AG04450 (cell line): Measurements from ENCODE around the gene DDR1. TPM values are rescaled to one million over a fixed set of nuclear protein-coding genes. Genes with fewer than 3 reads are reported as not detected.

Source experiments
- CTCF ChIA-PET: fragments of 300-600, 350-600 bp; formaldehyde crosslinking; extraction: SDS; loops from one replicate; lab custom pipeline; 2022; ENCODE audit warnings: antibody characterized with exemption, inconsistent platforms; lab: Charles Lee
- POLR2A ChIA-PET: fragments of 350-600 bp; formaldehyde crosslinking; extraction: SDS; loops from one replicate; lab custom pipeline; 2021; ENCODE audit warnings: antibody characterized with exemption, inconsistent platforms; lab: Yijun Ruan, JAX
- DNase-seq: peaks from one replicate; pipeline ENCODE4 v3.0.0-alpha.2; 2011; ENCODE audit warnings: low read depth, low spot score
- H3K27ac ChIP-seq: one replicate; pipeline ENCODE4 v1.5.1; 2012; ENCODE audit warnings: low read depth, low read length, control low read depth
- H3K27me3 ChIP-seq: one replicate; pipeline ENCODE4 v1.6.0; 2012; ENCODE audit warnings: low read length; ENCODE audit not compliant: control insufficient read depth, insufficient read depth
- H3K4me3 ChIP-seq: 2 replicates; pipeline ENCODE4 v1.5.1; 2011; ENCODE audit warnings: mild to moderate bottlenecking, low read depth, low read length, control low read depth
- H3K9me3 ChIP-seq: 2 replicates; pipeline ENCODE4 v1.5.1; 2012; ENCODE audit warnings: low read length; ENCODE audit not compliant: control insufficient read depth, insufficient read depth
- polyA plus RNA-seq: library from polyadenylated mRNA; depleted of rRNA; stranded (reverse); fragments of >200 nt; gene quantifications from 2 replicates; pipeline ENCODE4 v1.2.3, GENCODE V29; 2011
- TF ChIP-seq, protein P1 (sequence below): IDR thresholded peaks from 2 replicates; pipeline ENCODE4 v1.5.1; 2011; ENCODE audit warnings: low read depth, low read length, control low read depth, inconsistent platforms

DDR1 gene
- polyA plus RNA-seq, 1 experiment, result 9.9 TPM

DNA sequence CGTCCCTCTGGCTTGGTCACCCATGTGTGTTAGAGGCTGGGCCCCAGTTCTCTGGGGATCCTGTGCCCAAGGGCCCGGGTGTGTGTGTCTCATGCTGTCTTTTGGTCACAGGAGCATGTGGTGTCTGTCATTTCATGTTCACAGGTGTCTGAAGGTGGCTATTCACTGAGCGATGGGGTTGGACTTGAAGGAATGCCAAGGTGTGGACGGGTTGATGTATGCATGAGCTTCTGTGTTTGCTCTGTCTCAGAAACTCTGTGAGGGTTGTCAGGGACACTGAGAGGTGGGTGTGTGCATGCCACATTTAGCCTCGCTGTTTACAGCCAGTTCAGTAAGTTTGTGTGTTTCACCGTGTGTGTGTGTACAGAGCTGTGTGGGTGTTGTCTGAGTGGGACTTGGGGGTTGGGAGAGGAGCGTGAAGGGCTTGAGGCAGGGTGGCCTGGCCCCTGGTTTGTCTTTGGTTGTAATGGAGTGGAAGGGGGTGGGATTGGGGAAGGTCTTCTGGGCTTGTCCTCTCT is 1.2 kb downstream of the DDR1 start:
- Histone ChIP-seq H3K9me3 (no peaks in the 10 kb centered on the region; the same call in 1 of the 2 replicates), H3K27me3 (no peaks in the 10 kb centered on the region), H3K27ac (peak overlapping the region; percentile 57), H3K4me3 (peak overlapping the region; percentile 83)
- ChIA-PET POLR2A (interaction anchor here (1.0 to 2.6 kb wide), 3 partner anchors 57 to 141 kb away, joined by 3 to 12 read pairs (median 5); partner anchors contain the start of gene IER3), CTCF (interaction anchor here (0.8 to 1.7 kb wide), 3 partner anchors 194 to 202 kb away, joined by 3 read pairs; no protein-coding TSS in a partner anchor)
- no peak for DNase-seq
- TF ChIP-seq, protein P1, sequence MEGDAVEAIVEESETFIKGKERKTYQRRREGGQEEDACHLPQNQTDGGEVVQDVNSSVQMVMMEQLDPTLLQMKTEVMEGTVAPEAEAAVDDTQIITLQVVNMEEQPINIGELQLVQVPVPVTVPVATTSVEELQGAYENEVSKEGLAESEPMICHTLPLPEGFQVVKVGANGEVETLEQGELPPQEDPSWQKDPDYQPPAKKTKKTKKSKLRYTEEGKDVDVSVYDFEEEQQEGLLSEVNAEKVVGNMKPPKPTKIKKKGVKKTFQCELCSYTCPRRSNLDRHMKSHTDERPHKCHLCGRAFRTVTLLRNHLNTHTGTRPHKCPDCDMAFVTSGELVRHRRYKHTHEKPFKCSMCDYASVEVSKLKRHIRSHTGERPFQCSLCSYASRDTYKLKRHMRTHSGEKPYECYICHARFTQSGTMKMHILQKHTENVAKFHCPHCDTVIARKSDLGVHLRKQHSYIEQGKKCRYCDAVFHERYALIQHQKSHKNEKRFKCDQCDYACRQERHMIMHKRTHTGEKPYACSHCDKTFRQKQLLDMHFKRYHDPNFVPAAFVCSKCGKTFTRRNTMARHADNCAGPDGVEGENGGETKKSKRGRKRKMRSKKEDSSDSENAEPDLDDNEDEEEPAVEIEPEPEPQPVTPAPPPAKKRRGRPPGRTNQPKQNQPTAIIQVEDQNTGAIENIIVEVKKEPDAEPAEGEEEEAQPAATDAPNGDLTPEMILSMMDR, result no peak

DNA sequence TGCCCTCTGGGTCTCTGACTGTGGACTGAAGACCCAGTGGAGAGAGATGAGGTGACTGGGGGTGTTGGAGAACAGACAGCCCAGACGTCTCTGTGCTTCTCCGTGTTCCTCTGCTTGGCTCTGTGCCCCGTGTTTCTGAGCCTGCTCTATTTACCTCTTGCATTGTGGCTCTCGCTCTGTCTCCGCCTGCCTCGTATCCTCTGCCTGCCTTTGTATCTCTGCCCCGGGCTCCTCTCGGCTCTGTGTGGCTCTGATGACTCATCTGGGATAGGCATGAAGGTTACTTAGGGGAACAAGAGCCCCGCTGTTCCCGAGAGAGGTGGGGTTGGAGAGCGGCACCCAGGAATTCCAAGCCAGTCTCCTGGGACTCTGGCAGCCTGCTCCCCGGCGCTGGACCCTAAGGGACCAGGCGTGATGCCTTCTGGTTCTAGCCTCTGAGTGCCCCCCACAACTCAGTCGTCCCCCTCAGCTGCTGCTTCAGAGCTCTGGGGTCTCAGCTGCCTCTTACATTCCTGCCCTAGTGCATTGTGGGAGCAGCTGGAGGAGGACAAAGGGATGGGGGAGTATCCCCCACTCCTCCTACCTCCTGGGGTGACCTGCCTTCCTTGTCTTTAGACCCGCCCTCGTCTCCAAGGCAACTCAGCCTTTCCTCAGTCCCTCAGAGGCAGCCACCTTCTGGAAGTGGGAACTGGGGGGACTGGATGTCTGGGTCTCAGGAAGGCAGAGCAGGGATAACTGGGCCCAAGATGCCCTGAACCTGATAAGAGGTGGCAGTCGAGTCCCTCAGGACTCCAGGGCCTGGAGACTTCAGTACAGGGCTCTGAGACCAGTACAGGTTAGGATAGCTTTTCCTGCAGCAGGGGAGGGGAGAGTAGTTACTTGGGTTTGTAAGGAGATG is 1.9 kb downstream of the DDR1 start:
- no peaks in the 10 kb centered on the region; the same call in 1 of the 2 replicates for H3K9me3 ChIP-seq
- CTCF ChIA-PET, result interaction anchor here (0.8 to 1.7 kb wide), 2 partner anchors 193 to 201 kb away, joined by 3 read pairs; no protein-coding TSS in a partner anchor
- peak overlapping the region; percentile 83 for H3K4me3 ChIP-seq
- no peaks in the 10 kb centered on the region for H3K27me3 ChIP-seq
- TF ChIP-seq, protein P1, result no peak
- POLR2A ChIA-PET, result interaction anchor here (1.0 kb wide), 1 partner anchor 134 kb away, joined by 3 read pairs; no protein-coding TSS in a partner anchor
- peak overlapping the region; percentile 57 for H3K27ac ChIP-seq
- peak; percentile 26 for DNase-seq

DNA sequence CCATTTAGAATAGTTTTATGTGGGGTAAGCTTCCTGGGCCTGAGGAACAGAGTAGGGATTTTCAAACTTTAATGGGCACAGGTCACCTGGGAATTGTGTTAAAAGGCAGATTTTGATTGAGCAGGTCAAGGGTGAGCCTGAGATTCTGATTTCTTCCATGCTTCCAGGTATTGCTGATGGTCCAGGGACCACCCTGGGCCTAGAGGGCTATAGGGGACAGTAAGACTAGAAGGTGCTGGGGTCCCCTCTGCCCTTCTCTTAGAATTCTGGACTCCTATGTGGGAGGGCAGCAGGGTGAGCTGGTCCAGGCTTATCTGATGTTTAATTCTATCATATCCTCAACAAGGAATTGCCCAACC is 2.6 kb downstream of the DDR1 start:
- CTCF ChIA-PET, result interaction anchor here (1.0 kb wide), 1 partner anchor 200 kb away, joined by 3 read pairs; no protein-coding TSS in a partner anchor
- POLR2A ChIA-PET, result no interaction called here
- H3K27ac ChIP-seq, result no peak overlapping the region

DNA sequence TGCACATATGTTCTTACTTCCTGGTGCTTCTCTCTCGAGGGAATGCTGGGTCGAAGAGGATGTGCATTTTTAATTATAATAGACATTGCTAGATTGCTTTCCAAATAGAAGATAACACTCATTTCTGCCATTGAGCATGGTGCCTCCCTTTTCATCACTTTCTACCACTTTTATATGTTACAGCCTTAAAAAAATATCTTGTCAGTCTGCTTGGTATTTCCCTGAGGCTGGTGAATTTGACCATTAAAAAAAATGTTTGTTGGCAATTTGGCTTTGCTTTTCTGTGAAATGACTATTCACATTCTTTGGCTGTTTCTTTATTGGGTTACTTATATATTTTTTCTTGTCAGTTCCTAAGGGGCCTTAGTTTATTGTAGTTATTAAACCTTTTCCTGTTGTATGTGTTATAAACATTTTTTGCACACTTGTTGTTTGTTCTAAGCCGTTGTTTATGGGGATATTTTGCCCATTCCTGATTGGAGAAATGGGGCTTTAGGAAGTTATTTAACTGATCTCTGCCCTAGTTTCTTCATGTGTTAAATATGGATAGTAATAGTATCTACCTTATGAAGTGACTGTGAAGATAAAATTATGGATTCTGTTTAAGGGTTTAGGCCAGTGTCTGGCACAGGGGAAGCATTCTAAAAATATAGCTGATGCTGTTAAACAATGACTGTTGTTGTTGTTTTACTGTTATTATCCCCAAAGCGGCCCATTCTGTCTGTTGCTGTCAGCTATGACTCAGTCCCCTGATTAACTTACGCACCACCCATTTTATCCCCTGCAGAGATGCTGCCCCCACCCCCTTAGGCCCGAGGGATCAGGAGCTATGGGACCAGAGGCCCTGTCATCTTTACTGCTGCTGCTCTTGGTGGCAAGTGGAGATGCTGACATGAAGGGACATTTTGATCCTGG is 3.8 kb downstream of the DDR1 start:
- H3K27me3 ChIP-seq, result no peaks in the 10 kb centered on the region
- DNase-seq, result no peak
- ChIA-PET CTCF (interaction anchor here (1.0 to 2.3 kb wide), 6 partner anchors 27 to 209 kb away, joined by 3 to 5 read pairs (median 4); no protein-coding TSS in a partner anchor), POLR2A (no interaction called here)
- no peaks in the 10 kb centered on the region; the same call in 1 of the 2 replicates for H3K9me3 ChIP-seq
- TF ChIP-seq, protein P1, result no peak
- H3K4me3 ChIP-seq, result no peak overlapping the region
- H3K27ac ChIP-seq, result no peak overlapping the region

More for the DNA sequence above, 2.6 kb downstream of the DDR1 start:
- no peaks in the 10 kb centered on the region for H3K27me3 ChIP-seq
- TF ChIP-seq, protein P1, result no peak
- H3K9me3 ChIP-seq, result no peaks in the 10 kb centered on the region; the same call in 1 of the 2 replicates
- no peak for DNase-seq
- H3K4me3 ChIP-seq, result no peak overlapping the region
